ENCODE data around the gene IL23A.

GRCh38 chr12:56304872-56305590 lies 33.7 kb upstream of the IL23A start:
- TF ChIP-seq CTCF (IDR thresholded peaks at IDR 0.05) (no peak), POLR2A (IDR thresholded peaks at IDR 0.05) (no peak), POLR2AphosphoS5 (IDR thresholded peaks at IDR 0.05) (no peak)

Data from prostate gland (tissue), 2 donors.